Activated T-helper 1 cell treated with Interleukin-2 at 50 U/mL for 16 hours (primary cell): Measurements from ENCODE around the gene PTAFR.
A peak's percentile ranks its signal among the peaks of the same experiment; 100 is the strongest.

ENCODE experiments used
- DNase-seq: peaks from one replicate; pipeline ENCODE4 v3.0.0-alpha.2; 2020; ENCODE audit warnings: low read depth

PTAFR gene

GRCh38 chr1:28176492-28177470, at the start of gene PTAFR:
Gene PTAFR, minus strand, starts transcription at chr1:28176690. Its CDS starts 25,669 bp downstream, at chr1:28151021.
- no peak for DNase-seq

- DNase-seq: no peak
These were observed 36.8 kb upstream of the PTAFR start for GRCh38 chr1:28213315-28213714.

GRCh38 chr1:28209700-28210099, 33.2 kb upstream of the PTAFR start:
- DNase-seq: no peak

- no peak for DNase-seq
These were observed 32.4 kb upstream of the PTAFR start for GRCh38 chr1:28208818-28209441.

GRCh38 chr1:28205243-28205642, 28.8 kb upstream of the PTAFR start:
- DNase-seq: no peak

- no peak for DNase-seq
These were observed 23.9 kb upstream of the PTAFR start for GRCh38 chr1:28200234-28200873.

- DNase-seq: peak; percentile 24
These were observed 23.1 kb upstream of the PTAFR start for GRCh38 chr1:28199328-28200233.

- DNase-seq: no peak
These were observed 21.4 kb upstream of the PTAFR start for GRCh38 chr1:28197682-28198415.

- no peak for DNase-seq
These were observed 19.8 kb upstream of the PTAFR start for GRCh38 chr1:28196330-28196729.

- no peak for DNase-seq
These were observed 19.3 kb upstream of the PTAFR start for GRCh38 chr1:28195780-28196179.

- no peak for DNase-seq
These were observed 18.0 kb upstream of the PTAFR start for GRCh38 chr1:28194326-28195035.

- DNase-seq: no peak
These were observed 17.2 kb upstream of the PTAFR start for GRCh38 chr1:28193701-28194161.

GRCh38 chr1:28190996-28191645, 14.6 kb upstream of the PTAFR start:
- DNase-seq: no peak

GRCh38 chr1:28190337-28190979, 14.0 kb upstream of the PTAFR start:
- DNase-seq: no peak

GRCh38 chr1:28185071-28185470, 8.6 kb upstream of the PTAFR start:
- DNase-seq: no peak

GRCh38 chr1:28180306-28181305, 4.1 kb upstream of the PTAFR start:
- no peak for DNase-seq

- no peak for DNase-seq
These were observed 2.4 kb upstream of the PTAFR start for GRCh38 chr1:28178690-28179485.
